GM18519 (cell line): Measurements from ENCODE around the gene RASSF9.

ENCODE experiments used
- ATAC-seq: cut with Tn5 transposase; IDR thresholded peaks from one replicate; pipeline ENCODE4 v1.9.1; 2021; ENCODE audit warnings: mild to moderate bottlenecking, moderate library complexity; ENCODE audit not compliant: unreplicated experiment, low FRiP score

The RASSF9 gene

DNA sequence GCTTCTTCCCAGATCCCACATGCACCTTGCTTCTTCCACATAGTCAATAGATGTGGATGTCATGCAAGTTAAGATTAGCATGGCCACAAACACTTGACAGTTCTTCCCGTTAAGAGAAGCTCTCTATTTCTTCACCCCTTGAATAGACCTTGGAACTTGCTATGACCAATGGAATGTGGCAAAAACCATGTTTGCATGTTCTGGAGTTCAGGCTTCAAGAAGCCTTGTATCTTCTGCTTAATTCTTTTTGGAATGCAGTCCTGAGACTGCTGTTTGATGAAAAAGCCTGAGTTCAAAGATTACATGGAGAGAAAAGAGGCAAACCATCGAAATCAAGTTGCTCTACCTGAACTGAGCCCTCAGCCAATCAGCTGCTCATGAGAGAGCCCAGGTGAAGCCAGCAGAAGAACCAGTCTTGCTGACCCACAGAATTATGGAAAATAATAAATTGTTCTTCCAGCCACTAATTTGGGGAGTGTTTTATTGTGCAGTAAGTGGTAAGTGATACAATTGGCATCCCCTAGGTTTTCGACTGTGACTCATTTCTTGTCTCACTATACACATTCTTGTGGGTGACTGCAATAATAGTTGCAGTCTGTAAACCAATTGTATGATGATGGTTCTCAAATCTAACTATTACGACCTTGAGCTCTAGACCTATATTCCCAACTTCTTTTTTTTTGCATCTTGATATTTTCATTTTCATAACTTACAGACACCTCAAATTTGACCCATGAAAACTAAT lies 12.6 kb downstream of the RASSF9 start:
- no peak for ATAC-seq

DNA sequence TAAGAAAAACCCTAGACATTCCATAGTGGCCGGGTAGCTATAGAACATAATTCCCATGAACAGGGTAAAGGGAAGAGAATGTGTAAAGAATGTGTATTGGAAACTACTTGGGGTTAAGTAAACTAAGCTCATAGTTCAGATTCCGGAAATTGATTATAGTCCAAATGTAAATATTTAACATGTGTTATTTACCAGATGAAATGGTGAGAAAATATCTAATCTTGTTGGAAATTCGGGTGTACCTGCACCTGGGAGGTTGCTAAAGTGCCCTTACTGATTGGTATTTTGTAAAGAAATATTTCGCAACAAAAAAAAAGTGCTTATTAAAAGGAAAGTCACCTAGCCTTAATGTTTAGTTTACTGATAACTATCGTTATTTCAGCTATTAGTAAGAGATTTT lies 14.4 kb downstream of the RASSF9 start:
- no peak for ATAC-seq

DNA sequence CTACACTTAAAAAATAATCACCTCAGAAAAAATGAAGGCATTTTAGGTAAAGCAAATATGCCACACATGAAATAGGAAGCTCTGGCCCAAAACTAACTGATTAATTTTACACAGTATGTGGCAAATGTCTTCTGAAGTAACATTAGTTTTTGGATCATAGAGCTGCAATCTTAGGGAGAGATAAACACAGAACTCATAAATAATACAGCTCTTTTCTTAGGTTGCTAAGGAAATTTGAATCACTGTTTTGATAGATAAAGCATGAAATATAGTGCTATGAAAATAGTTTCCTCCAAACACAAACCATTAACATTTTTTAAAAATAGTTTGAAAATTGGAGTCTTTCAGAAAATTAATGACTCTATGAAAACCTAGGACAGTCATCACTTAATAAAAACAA lies 15.0 kb downstream of the RASSF9 start:
- ATAC-seq, result no peak

DNA sequence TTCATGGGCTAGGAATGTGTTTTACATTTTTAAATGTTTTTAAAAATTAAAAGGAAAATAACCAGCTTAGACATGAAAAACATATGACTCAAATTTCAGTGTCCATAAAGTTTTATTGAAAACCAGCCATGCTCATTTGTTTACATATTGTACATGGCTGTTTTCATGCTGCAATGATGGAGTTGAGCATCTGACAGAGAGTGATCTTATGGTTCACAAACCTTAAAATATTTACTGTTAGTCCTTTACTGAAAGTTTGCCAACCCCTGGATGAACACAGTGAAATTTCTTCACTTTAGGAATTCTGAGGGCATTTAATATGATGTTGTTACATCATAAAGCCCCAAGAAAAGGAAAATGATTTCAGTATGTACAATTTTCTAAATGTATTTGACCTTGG lies 16.1 kb downstream of the RASSF9 start:
- no peak for ATAC-seq

DNA sequence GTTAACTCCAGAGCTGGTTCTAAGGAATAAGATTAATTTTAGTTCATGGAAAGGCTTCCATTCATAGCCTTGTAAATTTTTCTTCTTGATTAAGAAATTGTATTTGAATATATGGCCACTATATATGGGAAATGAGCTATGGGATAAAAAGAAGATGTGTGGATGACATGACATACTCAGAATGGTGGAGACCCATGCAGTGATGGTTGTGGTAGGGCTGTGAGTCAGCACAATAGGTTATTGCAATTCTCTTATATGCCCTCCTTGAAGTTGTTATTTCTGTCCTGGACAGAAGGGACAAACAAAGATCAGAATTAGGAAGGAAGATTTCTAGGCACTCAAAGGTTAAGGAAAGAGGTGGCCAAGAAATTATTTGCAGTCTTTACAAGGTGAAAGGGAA lies 21.5 kb downstream of the RASSF9 start:
- ATAC-seq, result no peak

DNA sequence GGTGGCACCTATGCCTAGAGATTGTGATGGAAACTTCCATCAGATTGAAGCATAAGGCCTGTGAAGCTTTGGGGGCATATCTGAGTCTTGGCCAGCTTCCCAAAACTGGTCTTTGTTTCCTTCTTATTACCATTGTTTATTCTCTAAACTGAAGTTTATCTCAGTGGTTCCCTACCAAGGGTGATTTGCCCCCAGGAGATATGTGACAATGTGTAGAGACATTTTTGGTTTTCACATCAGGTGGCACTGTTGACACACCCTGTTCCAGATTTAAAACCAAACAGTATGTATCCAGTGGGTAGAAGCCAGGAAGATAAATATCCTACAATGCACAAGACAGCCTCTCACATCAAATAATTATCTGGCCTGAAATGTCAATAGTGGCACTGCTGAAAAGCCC lies 22.1 kb downstream of the RASSF9 start:
- ATAC-seq, result no peak

DNA sequence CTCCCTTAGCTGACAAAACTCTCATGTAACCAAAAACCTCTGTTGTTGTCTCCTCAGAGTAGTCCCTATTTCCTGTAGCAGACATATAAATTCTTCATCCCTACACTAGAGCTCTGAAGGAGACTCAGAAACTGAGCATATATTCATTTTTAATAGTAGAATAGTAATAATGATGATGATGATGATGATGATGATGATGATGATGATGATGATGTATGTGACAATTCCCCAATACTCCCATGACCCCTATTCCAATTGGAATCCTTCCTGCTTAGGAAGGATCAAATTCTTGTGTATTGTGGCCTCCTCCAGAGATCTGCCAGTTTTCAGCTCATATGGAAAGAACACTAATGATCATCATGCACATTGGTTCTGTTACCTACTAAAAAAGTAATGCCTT lies 26.7 kb downstream of the RASSF9 start:
- ATAC-seq, result no peak

DNA sequence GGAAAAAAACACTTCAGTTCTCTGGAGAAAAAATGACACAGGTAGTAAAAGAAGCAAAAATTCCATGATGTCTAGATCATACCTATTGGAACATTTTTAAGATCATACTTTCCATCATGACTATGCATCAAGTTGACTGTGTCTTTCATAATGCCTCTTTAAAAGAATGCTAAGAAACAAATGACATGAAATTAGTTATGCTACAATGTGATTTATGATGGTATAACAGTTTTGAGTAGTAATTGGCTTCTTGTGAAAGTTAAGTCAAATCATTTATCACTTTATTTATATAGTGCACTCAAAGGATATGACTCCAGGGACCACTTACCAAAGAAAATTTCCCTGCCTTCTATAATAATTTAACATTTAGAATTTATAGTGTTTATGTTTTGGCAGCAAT lies 28.5 kb downstream of the RASSF9 start:
- no peak for ATAC-seq

DNA sequence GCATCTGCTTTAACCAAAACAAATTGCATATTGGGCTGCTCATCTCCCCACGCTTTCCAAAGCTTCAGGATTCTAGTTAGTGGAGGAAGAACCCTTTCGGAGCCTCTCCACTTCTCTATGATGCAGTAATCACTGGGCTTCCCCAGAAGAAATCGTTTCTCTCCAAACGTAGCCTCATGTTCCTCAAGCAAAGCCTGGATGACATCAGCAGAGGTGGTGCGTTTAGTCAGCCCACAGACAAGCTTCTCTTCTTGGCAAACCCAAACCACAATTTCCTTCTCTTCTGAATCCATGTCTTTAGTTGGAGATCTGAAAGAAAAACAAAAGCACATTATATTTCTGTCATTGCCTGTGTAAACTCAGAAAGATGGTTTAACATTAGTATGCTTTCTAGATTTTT lies 30.6 kb downstream of the RASSF9 start:
- no peak for ATAC-seq

DNA sequence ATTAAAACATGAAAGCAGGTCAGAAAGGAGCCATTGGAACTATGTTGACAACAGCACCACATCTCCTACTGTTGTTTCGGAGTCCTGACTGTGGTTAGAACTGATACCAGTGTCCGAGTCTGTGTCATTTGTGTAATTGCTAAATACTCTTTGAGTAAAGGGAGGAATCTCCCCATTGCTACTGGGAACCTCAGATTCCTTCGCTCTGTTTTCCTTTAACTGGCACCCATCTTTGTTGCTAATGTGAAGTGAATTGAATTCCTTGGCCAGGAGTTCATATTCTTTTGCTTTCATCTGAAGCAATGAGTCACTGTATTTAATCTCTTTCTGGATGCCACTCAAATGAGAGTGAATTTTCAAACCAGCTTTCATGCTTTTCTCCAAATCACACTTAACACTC lies 31.5 kb downstream of the RASSF9 start:
- no peak for ATAC-seq

DNA sequence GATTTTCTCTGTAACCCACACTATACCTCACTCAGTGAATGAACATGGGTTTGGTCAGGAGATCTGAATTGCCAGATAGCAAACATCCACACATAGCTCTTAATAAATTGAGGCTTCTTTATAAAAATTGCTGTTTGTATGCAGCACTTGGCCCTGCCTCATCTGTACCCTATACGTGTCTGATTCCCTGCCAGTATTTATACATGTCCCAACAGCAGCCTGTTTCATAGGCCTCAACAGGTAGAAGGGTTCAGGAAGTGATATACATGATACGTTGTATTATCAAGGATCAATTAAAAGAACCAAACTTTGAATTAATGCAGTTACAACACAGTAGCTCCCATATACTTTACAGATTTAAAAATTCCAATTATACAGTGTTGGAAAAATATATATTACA lies 32.3 kb downstream of the RASSF9 start:
- ATAC-seq, result no peak

DNA sequence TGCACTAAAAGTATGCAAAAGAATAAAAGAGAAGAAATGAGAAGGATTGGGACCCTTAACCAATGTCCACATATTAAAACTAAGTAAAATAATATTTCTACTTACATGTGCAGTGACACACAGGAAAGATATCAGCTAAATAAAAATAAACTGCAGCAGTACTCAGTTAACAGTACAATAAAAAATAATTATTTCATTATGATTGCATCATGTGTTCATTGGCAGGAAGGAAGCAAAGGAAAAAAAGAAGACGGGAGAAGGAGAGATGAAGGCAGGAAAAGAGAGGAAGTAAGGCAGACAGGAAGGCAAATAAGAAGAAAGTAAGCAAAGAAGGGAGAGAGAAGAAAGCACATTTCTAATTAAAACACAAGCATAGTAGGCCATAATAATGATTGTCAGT lies 33.0 kb downstream of the RASSF9 start:
- no peak for ATAC-seq

DNA sequence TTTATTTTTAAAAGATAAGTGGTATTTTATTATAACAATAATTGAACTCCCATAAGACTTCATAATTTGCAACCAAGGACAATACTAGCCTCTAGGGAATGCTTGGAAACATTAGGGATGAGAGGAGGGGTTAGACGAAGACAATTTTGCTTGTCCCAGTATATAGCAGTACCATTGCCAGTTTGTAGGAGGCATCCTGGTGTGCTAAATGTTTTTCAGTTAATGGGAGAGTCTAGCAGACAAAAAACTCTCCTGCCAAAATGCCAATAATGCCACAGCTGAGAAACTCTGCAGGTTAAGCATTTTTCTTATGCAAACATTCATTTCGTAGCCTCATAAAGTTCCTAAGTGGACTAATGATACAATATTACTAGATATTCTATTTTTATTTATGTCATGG lies 38.1 kb downstream of the RASSF9 start:
- ATAC-seq, result no peak

DNA sequence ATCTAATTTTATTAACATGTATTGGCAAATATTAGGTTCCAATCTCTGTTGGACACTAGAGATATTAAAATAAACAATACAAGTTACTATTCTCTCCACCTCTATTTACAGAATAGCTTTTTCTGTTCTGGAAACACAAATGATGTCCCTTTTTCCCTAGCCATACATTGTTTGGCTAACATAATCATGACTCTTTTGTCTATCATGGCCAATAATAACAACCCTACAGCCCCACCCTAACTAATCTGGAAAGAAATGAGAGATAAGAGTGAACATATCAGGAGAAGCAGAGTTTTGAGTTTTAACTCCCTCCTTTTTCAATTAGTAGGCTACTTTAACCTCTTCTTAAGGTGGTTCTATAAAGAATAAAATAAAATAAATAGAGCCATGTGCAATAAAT lies 40.2 kb downstream of the RASSF9 start:
- no peak for ATAC-seq

DNA sequence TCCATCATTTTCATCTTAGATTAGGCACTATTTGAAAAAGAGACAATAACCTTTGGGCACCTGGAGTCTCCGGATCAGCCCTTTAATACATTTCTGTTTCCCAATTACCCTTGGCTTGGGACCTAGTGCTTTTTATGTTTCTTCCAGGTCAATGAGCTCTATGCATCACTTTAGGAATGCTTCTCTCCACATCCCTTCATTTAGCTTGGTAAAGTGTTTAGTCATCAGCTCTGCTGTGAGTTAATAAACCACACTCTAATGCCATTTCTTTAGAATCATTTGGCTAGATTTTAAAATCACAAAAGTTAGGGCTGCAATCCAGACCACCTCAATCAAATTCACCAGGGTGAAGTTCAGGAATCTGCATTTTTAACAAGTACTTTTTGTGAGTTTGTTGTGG lies 41.7 kb downstream of the RASSF9 start:
- no peak for ATAC-seq

DNA sequence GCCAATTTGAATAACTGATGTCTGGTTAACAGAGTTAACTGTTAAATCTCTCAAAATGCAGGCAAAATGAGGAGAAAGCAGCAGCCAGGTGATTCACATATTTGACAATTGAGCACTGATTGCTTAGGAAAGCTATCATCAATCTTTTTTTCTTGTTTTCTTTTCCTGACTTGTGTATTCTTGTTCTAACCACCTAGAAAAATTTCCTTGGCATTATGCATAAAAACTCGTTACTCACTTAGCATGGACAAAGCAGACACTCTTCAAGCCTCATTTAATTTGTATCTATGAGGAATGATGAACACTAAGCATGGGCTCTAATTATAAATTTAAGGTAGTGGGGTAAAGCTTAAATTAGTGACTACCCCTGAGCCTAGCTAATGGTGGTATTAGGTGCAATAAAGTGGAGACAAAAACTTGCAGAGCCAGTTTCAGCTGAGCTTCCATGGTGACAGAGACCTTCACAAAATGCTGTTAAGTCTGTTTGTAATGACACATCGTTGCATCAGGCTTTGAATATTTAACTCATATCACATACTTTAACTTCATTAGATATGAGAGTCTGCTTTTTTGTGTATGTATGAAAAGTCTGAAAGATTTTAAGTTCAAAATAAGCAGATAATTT lies 52.0 kb downstream of the RASSF9 start:
- no peak for ATAC-seq

DNA sequence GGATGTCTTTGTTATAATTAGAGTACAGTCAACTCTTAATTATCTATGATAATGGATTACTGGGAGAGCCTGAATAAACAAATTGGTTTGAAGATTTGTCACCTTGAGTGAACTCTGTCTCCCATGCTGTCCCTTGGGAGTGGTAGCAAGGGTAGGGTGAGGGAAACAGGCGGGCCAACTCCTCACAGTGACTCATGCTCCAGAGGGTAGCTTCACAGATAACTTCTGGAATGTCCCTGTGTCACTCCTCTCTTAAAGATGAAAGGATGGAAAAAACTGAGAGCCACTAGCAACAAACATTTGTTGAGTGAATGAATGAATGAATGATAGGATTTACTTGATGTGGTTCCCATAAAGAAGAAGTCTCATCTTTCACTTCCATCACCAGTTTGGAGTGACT lies 53.5 kb downstream of the RASSF9 start:
- ATAC-seq, result no peak

DNA sequence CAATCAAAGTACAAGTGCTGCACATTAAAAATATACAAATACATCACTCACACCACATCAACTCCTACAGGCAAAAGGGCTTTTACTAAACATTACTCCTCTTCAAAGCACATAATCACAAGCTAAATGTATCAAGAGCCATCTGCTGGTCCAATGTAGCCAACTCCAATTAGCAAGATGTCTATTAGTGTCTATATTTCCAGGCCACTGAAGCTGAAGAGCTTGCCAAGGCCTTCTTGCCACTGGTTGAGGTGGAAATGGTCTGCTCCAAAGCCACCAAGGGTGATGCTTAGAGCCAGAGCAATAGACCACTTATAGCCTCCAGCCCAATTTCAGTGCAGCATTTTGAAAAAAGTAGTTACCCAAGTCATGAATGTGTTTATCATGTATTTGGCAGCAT lies 54.4 kb downstream of the RASSF9 start:
- ATAC-seq, result no peak

DNA sequence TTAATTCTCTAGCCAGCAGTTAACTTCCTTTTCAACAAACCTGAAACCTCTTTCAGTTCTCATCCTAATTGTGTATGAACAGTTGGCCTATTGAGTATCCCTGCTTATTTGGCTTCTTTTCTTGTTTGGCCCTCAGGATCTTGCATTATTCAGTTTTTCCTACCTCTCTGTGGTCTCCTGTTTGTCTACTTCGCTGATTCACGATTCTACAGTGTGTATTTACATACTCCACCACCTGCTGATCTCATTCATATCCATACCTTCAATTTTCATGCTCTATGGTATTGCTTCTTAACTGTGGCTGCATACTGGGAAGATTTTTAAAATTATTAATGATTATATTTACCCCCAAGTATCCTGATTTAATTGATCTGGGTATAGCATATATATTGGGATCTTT lies 56.4 kb downstream of the RASSF9 start:
- no peak for ATAC-seq

DNA sequence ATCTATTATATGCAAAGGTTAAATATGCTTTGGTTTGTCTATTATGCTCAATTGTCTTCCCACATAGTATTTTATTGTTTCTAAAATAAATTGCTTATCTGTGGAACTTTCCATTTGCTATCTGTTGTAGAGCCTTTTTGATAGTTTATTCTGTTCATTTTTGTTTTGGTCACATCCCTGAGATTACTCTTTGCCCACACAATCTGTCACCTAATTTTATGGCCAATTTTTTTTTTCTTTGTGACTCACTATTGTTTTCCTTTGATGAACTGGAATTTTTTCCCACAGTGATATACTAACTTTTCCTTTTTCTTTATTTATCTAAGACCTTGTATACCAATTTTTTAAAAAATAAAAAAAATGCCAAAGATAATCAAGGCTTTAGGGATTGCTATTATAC lies 61.1 kb downstream of the RASSF9 start:
- ATAC-seq, result no peak

DNA sequence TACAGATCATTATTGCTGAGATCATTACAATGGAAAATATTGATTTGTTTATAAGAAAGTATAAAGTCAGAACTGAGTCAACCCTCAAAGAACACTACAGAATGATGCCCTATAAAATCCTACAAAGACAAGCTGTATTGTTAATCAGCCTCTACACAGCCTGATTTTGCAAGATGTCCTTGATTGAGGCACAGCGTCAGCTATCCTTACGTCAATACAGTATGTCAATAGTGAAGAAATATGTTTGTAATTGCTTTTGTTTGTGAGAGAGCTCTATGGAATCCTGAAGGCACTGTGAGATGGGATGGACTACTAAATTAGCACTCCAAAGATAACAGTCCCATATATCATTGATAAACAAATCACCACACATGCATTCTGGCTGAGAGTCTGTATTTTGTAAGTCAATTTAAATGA lies 70.7 kb downstream of the RASSF9 start:
- ATAC-seq, result no peak

DNA sequence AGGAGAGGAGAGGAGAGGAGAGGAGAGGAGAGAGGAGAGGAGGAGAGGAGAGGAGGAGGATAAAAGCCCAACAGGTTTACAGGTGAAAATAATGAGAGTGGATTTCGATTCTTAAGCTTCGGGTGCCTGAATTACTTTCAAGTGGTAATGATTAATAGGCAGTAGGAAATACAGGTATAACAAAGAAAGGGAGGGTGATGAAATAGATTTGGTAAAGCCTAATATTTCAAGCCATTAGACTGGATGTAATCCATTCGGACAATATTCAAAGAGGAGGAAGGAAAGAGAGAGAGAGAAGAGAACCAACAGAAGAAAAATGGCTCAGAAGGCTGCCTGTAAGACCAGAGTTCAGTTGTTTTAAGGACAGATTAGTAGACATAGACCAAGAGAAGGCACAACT lies 76.6 kb downstream of the RASSF9 start:
- no peak for ATAC-seq

DNA sequence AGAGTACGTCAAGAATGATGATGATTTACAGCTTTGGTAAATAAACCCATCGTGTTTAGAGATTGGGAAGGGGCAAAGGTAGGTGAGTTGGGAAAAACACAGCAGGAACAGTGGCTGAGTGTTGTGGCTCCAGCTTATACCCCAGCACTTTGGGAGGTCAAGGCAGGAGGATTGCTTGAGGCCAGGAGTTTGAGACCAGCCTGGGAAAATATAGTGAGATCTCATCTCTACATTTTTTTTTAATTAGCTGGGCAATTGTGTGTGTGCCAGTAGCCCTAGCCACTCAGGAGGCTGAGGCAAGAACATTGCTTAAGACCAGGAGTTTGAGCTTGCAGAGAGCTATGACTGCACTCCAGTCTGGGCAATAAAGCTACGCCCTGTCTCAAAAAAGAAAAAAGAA lies 77.1 kb downstream of the RASSF9 start:
- no peak for ATAC-seq
